ENCODE measurements around the gene KBTBD4. TPM values are rescaled to one million over a fixed set of nuclear protein-coding genes. Genes with fewer than 3 reads are reported as not detected.

Gene KBTBD4
- total RNA-seq, 1 experiment from 2014 or later, result 15.9 TPM

DNA sequence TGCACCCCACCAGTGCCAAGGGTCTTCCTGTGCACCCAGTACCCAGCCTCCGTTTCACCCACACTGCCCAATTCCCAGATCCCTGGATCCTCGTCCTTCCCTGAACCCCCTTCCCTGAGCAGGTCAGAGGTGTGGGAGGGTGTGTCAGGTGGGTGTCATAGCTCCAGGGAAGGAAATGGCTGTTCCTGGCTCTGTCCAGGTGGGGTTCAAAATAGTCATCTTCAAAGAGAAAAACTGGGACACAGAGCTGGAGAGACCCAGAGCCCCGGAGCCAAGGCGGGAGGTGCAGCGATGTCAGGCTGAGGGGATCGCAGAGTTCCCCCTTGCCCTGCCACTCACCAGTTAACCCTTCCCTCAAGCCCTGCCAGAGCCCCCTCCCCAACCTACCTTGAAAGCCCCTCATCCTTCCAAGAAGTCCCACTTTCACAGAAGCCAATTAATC is 14.7 kb upstream of the KBTBD4 start:
- TF ChIP-seq, protein P1, sequence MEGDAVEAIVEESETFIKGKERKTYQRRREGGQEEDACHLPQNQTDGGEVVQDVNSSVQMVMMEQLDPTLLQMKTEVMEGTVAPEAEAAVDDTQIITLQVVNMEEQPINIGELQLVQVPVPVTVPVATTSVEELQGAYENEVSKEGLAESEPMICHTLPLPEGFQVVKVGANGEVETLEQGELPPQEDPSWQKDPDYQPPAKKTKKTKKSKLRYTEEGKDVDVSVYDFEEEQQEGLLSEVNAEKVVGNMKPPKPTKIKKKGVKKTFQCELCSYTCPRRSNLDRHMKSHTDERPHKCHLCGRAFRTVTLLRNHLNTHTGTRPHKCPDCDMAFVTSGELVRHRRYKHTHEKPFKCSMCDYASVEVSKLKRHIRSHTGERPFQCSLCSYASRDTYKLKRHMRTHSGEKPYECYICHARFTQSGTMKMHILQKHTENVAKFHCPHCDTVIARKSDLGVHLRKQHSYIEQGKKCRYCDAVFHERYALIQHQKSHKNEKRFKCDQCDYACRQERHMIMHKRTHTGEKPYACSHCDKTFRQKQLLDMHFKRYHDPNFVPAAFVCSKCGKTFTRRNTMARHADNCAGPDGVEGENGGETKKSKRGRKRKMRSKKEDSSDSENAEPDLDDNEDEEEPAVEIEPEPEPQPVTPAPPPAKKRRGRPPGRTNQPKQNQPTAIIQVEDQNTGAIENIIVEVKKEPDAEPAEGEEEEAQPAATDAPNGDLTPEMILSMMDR (conservative IDR thresholded peaks at IDR 0.05), result no peak
- H3K4me1 ChIP-seq (ENCODE audit: insufficient read depth, low read length), result no peaks in the 10 kb centered on the region
- H2BK120ac ChIP-seq (ENCODE audit: low read depth, low read length, poor library complexity, severe bottlenecking), result no peak overlapping the region
- no CpG with 5 or more reads among the region's 6 CpGs for WGBS (ENCODE audit: extremely low coverage, insufficient read length, low lambda C conversion rate)
- peak overlapping the region; percentile 89 for H3K4me2 ChIP-seq (ENCODE audit: insufficient read depth, insufficient read length, low read length)
- Mint-ChIP-seq H3K9me3 (no peaks in the 10 kb centered on the region), H3K4me1 (peaks cover 14 to 22% of the 10 kb centered on the region in 2 experiments), H3K4me3 (peak overlapping the region; percentile 73 to 93), H3K27me3 (ENCODE audit: low read depth) (peaks cover 41% of the 10 kb centered on the region), H3K36me3 (ENCODE audit: insufficient read depth in 1 of 3, low read depth in 3 of 3) (no peaks in the 10 kb centered on the region; a peak in 1 of 7 replicates), H3K27ac (no peak overlapping the region)
- no peak overlapping the region for H2BK20ac ChIP-seq (ENCODE audit: low read depth, low read length, poor library complexity, severe bottlenecking)
- H3K23ac ChIP-seq (ENCODE audit: insufficient read length, low read depth, low read length), result no peak overlapping the region
- H3K79me1 ChIP-seq (ENCODE audit: insufficient read depth, low read depth, low read length, poor library complexity, severe bottlenecking), result no peaks in the 10 kb centered on the region
- no peak overlapping the region for H4K8ac ChIP-seq (replicated peaks; ENCODE audit: insufficient read length, low read depth, low read length)
- no peak overlapping the region for H3K27ac ChIP-seq (ENCODE audit: insufficient read length, low read depth, low read length)
- H2BK15ac ChIP-seq (ENCODE audit: low read depth, low read length), result no peak overlapping the region
- H2BK12ac ChIP-seq (ENCODE audit: insufficient read length, low read depth, low read length), result no peak overlapping the region
- H4K91ac ChIP-seq (ENCODE audit: insufficient read length, low read depth, low read length), result no peak overlapping the region
- H3K23me2 ChIP-seq (ENCODE audit: insufficient read length, low read depth, low read length, poor library complexity, severe bottlenecking), result peaks cover 13% of the 10 kb centered on the region
- no peak overlapping the region for H3K18ac ChIP-seq (ENCODE audit: insufficient read length, low read depth, low read length)
- no peak overlapping the region; the same call in 1 of the 2 replicates for H3K14ac ChIP-seq (ENCODE audit: insufficient read depth, low read length)
- no peak overlapping the region for H3K56ac ChIP-seq (ENCODE audit: insufficient read length, low read depth, low read length)
- H3K9me3 ChIP-seq (ENCODE audit: control insufficient read depth, low read depth, low read length), result no peaks in the 10 kb centered on the region
- no peak overlapping the region for H2AFZ ChIP-seq (ENCODE audit: low read length)
- H3K4ac ChIP-seq (ENCODE audit: low read depth, low read length), result no peak overlapping the region
- no peak overlapping the region for H2BK5ac ChIP-seq (ENCODE audit: insufficient read length, low read length)
- H3K9ac ChIP-seq (ENCODE audit: extremely low read depth, insufficient read length, low read length), result no peak overlapping the region
- H4K20me1 ChIP-seq (ENCODE audit: control insufficient read depth, insufficient read depth, insufficient read length), result no peaks in the 10 kb centered on the region
- H3K27me3 ChIP-seq (ENCODE audit: insufficient read depth, low read length), result peaks cover 10% of the 10 kb centered on the region; the same call in 1 of the 2 replicates
- H4K5ac ChIP-seq (ENCODE audit: insufficient read length, low read depth, low read length), result no peak overlapping the region
- H2AK5ac ChIP-seq (ENCODE audit: insufficient read length, low read length), result no peak overlapping the region
- no peak for DNase-seq
- H3K79me2 ChIP-seq (ENCODE audit: insufficient read depth, low read length), result no peaks in the 10 kb centered on the region
- H3T11ph ChIP-seq (ENCODE audit: low read length), result no peak overlapping the region
